GM21619 (cell line): ENCODE results near the gene DDX46.
"Not testable (repeated sequence)": the region's sequence is repeated elsewhere in the genome, so short reads cannot be mapped to it uniquely, and the experiment has no call there.

Experiments used
- ATAC-seq: cut with Tn5 transposase; IDR thresholded peaks from one replicate; pipeline ENCODE4 v1.9.1; 2021; ENCODE audit not compliant: unreplicated experiment

The DDX46 gene

GRCh38 chr5:134784946-134785620 is 26.5 kb downstream of the DDX46 start:
- no peak for ATAC-seq

- no peak for ATAC-seq
Measured at GRCh38 chr5:134787692-134788091, 29.1 kb downstream of the DDX46 start.

- no peak for ATAC-seq
Measured at GRCh38 chr5:134791580-134791979, 33.0 kb downstream of the DDX46 start.

- ATAC-seq: no peak
Measured at GRCh38 chr5:134792286-134792685, 33.7 kb downstream of the DDX46 start.

GRCh38 chr5:134793111-134793510 is 34.5 kb downstream of the DDX46 start:
- ATAC-seq: no peak

GRCh38 chr5:134794082-134794481 is 35.5 kb downstream of the DDX46 start:
- ATAC-seq: no peak

GRCh38 chr5:134794819-134795218 is 36.2 kb downstream of the DDX46 start:
- no peak for ATAC-seq

- ATAC-seq: no peak
Measured at GRCh38 chr5:134798468-134798867, 39.9 kb downstream of the DDX46 start.

- no peak for ATAC-seq
Measured at GRCh38 chr5:134803821-134804220, 45.2 kb downstream of the DDX46 start.

GRCh38 chr5:134813407-134813806 is 54.8 kb downstream of the DDX46 start:
- ATAC-seq: peak; percentile 50

- ATAC-seq: peak; percentile 41
Measured at GRCh38 chr5:134813827-134814226, 55.2 kb downstream of the DDX46 start.

- no peak for ATAC-seq
Measured at GRCh38 chr5:134817006-134817405, 58.4 kb downstream of the DDX46 start.

- ATAC-seq: no peak
Measured at GRCh38 chr5:134818776-134819175, 60.2 kb downstream of the DDX46 start.

- ATAC-seq: no peak
Measured at GRCh38 chr5:134819407-134819963, 60.9 kb downstream of the DDX46 start.

GRCh38 chr5:134821841-134822240 is 63.3 kb downstream of the DDX46 start:
- ATAC-seq: no peak

- ATAC-seq: no peak
Measured at GRCh38 chr5:134824681-134825080, 66.1 kb downstream of the DDX46 start.

- no peak for ATAC-seq
Measured at GRCh38 chr5:134825212-134825611, 66.6 kb downstream of the DDX46 start.

- no peak for ATAC-seq
Measured at GRCh38 chr5:134833340-134834032, 74.9 kb downstream of the DDX46 start.

GRCh38 chr5:134835623-134836022 is 77.0 kb downstream of the DDX46 start:
- no peak for ATAC-seq

- no peak for ATAC-seq
Measured at GRCh38 chr5:134837530-134838181, 79.1 kb downstream of the DDX46 start.

GRCh38 chr5:134838361-134838760 is 79.8 kb downstream of the DDX46 start:
- ATAC-seq: not testable (repeated sequence)

GRCh38 chr5:134840811-134841210 is 82.2 kb downstream of the DDX46 start:
- no peak for ATAC-seq
